Measurements from ENCODE around the gene SEMA3E.
"Not testable (repeated sequence)": the region's sequence is repeated elsewhere in the genome, so short reads cannot be mapped to it uniquely, and the experiment has no call there.

SEMA3E gene

DNA sequence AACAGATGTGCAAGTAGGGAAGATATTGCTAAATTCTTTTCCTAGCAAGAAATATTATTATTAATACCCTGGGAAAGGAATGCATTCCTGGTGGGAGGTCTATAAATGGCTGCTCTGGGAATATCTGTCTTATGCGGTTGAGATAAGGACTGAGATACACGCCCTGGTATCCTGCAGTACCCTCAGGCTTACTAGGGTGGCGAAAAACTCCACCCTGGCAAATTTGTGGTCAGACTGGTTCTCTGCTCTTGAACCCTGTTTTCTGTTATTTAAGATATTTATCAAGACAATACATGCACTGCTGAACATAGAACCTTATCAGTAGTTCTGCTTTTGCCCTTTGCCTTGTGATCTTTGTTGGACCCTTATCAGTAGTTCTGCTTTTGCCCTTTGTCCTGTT lies 96.4 kb downstream of the SEMA3E start:
- DNase-seq = not testable (repeated sequence)

DNA sequence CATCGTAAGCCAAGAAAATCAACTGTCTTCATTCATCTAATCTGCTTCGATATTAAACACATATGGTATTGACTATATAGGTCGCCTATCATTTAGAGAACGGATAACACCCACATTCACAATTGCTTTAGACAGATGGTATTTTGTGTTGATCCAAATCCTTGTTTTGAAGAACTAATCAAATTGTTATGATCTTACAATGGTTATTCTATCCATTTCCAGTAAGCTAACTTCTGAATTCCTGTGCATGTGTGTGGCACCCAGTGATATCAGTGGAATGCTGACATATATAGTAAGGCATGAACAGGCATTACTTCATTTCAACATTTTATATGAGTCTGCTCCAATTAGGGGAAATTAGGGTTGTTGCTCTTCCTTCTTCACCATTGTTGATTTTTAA lies 98.8 kb downstream of the SEMA3E start:
- no peak for DNase-seq

- DNase-seq = no peak
These were observed 100.7 kb downstream of the SEMA3E start for GRCh38 chr7:83548250-83548649.

DNA sequence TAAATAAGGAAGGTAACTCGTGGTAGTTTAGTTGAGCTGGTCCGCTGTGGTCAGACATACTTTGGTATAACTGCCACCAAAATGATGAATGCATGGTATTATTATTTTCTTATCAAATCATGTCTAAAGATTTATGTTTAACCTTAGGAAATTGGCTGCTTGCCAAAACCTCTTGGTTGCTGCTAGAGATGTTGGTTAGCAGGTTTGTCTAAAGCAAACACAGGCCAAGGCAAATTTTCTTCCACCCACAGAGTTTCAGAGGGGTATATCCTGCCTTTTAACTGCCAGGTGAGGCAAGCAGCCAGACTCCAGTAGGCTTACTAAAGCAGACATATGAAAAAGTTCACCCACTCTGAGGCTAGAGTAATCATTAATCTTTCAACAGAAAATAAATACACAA lies 101.4 kb downstream of the SEMA3E start:
- peak; percentile 59 for DNase-seq

DNA sequence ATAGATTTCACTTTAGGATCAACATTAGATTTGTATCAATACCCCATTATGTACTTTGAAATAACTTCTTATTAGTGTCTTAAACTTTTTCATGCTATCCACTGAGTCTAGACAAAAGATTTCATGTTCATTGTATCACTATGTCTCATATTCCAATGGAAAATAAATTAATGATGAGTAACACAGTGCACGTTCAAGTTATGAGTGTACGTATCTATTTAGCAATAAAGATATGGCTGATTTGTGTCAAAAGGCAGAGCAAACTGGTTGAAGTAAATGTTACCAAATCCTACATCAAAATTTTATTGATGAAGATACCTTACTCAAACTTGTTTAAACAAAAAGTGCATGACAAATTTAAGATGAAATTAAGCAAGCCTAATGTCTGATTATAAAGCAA lies 102.4 kb downstream of the SEMA3E start:
- DNase-seq = no peak

- DNase-seq = peak; percentile 13
These were observed 107.6 kb downstream of the SEMA3E start for GRCh38 chr7:83541187-83541960.

DNA sequence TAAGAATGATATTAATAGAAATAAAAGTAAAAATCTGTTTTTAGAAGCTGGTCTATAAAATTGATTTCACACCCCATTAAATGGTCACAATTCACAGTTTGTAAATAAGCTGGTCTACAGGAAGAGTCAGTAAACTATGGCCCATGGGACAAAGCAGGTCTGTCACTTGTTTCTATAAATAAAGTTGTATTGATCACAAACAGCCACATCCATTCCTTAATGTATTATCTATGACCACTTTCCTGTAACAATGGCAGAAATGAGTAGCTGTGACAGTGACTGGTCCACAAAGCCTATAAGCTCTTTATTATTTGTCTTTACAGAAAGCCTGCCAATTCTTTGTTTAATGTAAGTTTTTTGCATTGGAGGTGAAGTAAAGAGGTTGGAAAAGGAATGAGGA lies 114.5 kb downstream of the SEMA3E start:
- no peak for DNase-seq

- DNase-seq = no peak
These were observed 116.7 kb downstream of the SEMA3E start for GRCh38 chr7:83532219-83532618.

DNA sequence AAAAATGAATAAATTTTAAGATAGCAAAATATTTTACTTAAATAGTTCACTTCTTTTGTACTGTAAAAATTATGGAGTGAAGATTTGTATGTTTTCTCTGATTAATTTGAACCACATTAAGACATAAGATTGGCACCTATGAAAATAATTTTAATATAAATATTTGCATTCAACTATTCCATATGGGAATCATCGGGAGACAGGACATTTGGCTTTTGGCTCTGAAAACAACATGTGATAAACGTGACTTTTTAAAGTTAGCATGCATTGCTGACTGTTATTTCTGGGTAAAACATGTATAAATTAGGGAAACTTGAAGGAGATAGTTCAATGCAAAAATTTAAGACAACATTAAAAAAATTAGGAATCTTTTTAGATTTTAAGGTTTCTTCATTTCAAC lies 117.2 kb downstream of the SEMA3E start:
- DNase-seq = no peak

- no peak for DNase-seq
These were observed 120.0 kb downstream of the SEMA3E start for GRCh38 chr7:83528925-83529423.

DNA sequence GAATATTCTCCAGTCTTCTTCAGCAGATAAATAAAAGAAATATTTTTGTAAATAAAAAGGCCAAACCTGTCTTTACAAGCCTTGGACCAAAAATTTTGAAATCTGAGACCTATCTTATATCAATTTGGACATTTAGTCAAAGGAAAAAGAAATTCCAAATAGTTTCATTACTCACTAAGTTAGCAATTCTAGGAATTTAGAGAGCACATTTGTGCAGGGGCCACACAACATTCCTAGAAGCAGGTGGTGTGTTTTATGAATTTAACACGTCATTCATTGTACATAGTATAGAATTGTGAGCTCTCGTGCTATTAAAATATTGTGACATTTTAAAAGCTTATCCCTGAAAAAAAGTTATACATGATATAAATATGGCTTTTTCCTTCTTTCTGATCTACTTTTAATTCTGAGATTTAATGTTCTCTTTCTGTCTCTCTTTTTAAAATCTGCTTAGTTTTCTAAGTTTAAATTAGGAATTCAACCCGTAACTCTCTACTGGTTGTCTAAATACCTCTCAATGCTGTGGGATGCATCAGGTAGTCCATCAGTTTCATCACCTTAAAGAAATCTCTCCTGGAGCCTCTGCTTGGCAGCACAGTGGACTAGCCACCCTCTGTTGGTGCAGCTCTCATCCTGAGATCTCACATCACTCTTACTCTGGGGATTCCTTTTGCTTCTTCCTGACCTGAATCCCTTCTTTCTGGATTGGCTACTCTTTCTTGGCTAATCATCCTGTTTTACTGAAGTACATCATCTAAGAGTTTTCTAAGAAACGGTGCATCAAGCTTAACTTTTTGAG lies 124.5 kb downstream of the SEMA3E start:
- no peak for DNase-seq

- DNase-seq = no peak
These were observed 128.2 kb downstream of the SEMA3E start for GRCh38 chr7:83520726-83521125.

- no peak for DNase-seq
These were observed 129.7 kb downstream of the SEMA3E start for GRCh38 chr7:83519240-83519639.

GRCh38 chr7:83517035-83517700 lies 131.8 kb downstream of the SEMA3E start:
- DNase-seq = no peak

DNA sequence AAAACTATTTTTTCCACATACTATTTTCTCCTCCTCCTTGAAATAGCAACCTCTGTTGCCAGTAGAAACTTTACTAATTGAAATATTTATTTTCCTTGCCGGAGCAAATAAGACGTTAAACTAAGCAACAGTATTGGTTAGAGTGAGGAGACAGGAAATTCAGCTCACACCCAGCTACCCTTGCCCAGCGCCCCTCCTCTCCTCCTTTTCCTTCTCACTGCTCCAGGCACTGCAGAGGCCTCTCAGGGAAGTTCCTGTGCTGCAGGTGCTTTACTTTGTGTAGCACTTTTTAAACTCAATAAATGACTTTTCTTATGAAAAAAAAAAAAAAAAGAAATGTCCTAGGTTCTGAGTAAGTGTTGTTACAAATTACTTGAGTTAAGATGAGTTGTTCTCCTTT lies 134.0 kb downstream of the SEMA3E start:
- DNase-seq = no peak

DNA sequence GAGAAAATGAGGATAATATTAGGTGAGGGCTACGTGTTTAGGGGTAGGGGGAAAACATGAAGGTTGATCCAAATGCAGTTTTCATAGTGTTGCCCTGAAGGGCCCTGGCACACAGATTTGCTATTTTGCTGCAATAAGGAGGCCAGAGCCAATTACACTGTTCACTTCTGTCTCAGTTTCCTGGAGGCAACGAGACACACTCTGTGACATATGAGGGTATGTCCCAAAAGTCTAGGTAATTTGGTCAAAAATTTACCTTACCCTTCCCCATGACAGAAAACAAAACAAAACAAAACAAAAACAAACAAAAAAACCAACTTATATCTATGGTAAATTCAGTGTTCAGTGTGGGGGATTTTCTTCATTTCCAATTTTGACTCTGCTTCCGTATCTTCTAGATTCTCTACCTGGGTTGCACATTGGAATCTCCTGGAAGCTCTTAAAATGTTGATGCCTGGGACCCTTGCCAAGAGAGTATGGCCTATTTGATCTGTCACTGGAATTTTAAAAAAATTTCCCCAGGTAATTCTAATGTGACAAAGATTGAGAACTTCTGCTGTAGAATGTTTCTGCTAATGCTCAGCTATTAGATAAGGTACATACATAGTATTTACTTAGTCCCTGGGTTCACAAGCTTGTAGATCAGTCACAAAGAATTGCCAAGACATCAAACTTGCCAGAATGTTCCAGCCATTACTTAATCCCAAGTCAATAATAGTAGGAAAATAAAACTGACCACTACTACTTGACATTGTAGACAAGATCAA lies 139.5 kb downstream of the SEMA3E start:
- no peak for DNase-seq

GRCh38 chr7:83504330-83504729 lies 144.6 kb downstream of the SEMA3E start:
- no peak for DNase-seq

GRCh38 chr7:83502636-83503035 lies 146.3 kb downstream of the SEMA3E start:
- no peak for DNase-seq

DNA sequence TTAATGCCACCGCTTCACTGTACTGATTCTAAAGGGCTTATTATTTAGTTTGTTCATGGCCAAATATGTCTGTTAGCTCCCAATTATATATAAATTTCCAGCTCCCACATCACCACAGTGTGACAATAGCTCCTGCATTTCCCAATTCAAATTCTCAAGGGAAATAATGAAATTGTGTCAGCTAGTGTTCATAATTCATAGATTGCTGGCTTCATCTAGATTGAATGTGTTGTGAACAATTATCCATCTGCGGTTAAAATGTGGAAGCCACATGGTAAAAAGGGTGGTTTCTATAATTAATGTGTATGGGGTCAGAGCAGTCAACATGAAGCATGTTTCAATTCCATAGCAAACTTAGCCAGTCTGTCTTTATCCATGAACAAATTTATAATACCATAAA lies 154.3 kb downstream of the SEMA3E start:
- DNase-seq = no peak

GRCh38 chr7:83492802-83493201 lies 156.1 kb downstream of the SEMA3E start:
- no peak for DNase-seq

DNA sequence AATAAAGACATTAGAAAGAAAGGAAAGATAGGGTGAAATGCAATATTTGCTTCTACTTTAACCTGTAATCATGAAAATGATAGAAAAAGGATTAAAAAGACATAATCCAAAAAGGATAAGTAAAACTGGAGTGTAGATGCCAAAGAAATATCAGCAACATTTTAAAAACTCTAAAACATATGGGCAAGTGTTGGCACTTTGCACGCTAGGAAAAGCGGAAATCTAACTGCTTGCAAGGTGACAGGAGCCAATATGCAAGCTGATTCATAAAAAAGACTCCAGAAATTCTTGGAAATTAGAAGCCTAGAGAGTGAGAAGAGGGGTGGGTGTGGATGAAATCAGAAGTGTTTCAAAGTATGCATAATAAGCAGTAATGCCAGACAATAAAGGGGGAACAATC lies 161.1 kb downstream of the SEMA3E start:
- no peak for DNase-seq

GRCh38 chr7:83486957-83487356 lies 162.0 kb downstream of the SEMA3E start:
- peak; percentile 28 for DNase-seq

DNA sequence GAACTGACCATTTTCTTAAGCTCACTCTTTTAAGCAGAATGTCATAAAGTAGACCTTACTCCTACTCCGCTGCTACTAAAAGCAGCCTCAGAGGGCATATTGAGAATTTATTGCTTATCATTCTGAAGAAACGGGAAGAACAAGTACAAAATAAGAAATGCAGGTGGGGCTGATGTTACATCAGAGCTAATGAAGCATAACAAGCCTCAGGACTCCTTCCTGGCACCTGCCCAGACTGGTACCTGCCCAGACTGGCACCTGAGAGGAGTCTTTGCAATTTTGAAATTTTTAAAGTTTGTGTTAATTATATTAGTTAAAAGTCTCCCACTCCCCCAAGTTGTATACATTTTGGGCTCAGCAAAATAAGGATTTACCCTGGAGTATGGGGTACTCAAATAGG lies 162.4 kb downstream of the SEMA3E start:
- DNase-seq = no peak
